Adrenal gland (tissue), 5 donors: ENCODE measurements around the gene GPR68.

Experiments
- POLR2A ChIP-seq, 2 donors: fragments of 450-650 bp; IDR thresholded peaks; one replicate each; pipeline ENCODE4 v1.6.1; 2017; ENCODE audit warnings: antibody characterized with exemption in 2 of 2, mild to moderate bottlenecking in 2 of 2, moderate library complexity in 1 of 2
- TF ChIP-seq, protein P1 (sequence below), 6 experiments: fragments of 450-650 bp in 4 of 6; fragments of 200-600 bp in 2 of 6; sonication (generic) in 1 of 6; IDR thresholded peaks; 1 replicate in 5 of 6; 2 replicates in 1 of 6; pipeline versions ENCODE4 v1.5.1 to v1.8.0; 2016 to 2021; ENCODE audit warnings: antibody characterized with exemption in 6 of 6, mild to moderate bottlenecking in 2 of 6, moderate library complexity in 1 of 6
- donor health status: DM: no; HTN: no; CAD: no.

GRCh38 chr14:91228112-91229004 lies 16.1 kb downstream of the GPR68 start:
- TF ChIP-seq POLR2A (IDR thresholded peaks at IDR 0.05), result no peak
- TF ChIP-seq, protein P1, sequence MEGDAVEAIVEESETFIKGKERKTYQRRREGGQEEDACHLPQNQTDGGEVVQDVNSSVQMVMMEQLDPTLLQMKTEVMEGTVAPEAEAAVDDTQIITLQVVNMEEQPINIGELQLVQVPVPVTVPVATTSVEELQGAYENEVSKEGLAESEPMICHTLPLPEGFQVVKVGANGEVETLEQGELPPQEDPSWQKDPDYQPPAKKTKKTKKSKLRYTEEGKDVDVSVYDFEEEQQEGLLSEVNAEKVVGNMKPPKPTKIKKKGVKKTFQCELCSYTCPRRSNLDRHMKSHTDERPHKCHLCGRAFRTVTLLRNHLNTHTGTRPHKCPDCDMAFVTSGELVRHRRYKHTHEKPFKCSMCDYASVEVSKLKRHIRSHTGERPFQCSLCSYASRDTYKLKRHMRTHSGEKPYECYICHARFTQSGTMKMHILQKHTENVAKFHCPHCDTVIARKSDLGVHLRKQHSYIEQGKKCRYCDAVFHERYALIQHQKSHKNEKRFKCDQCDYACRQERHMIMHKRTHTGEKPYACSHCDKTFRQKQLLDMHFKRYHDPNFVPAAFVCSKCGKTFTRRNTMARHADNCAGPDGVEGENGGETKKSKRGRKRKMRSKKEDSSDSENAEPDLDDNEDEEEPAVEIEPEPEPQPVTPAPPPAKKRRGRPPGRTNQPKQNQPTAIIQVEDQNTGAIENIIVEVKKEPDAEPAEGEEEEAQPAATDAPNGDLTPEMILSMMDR (IDR thresholded peaks at IDR 0.05), result no peak
